Measurements from ENCODE around the gene PITPNM3. TPM values are rescaled to one million over a fixed set of nuclear protein-coding genes. Genes with fewer than 3 reads are reported as not detected.

The PITPNM3 gene
- total RNA-seq, 2 donors from 2014 or later, result 11.3 to 18.2 TPM

GRCh38 chr17:6454495-6455320 is 101.6 kb downstream of the PITPNM3 start:
- Histone ChIP-seq H3K4me3 (no peak overlapping the region), H3K9me3 (no peaks in the 10 kb centered on the region), H3K27ac (no peak overlapping the region), H3K36me3 (no peaks in the 10 kb centered on the region), H3K4me1 (no peaks in the 10 kb centered on the region), H3K27me3 (no peaks in the 10 kb centered on the region), H3K9ac (ENCODE audit: low read depth in 2 of 2, low read length in 2 of 2) (no peak overlapping the region)
- no peak for TF ChIP-seq CTCF (IDR thresholded peaks at IDR 0.05)
- no peak for DNase-seq
- intact Hi-C loops (cut with DNase I), result no loop called here

GRCh38 chr17:6453279-6454024 is 102.9 kb downstream of the PITPNM3 start:
- no peak for DNase-seq
- intact Hi-C loops (cut with DNase I), result no loop called here
- no peak for TF ChIP-seq CTCF (IDR thresholded peaks at IDR 0.05)
- Histone ChIP-seq H3K27ac (no peak overlapping the region), H3K9me3 (no peaks in the 10 kb centered on the region), H3K36me3 (no peaks in the 10 kb centered on the region), H3K27me3 (no peaks in the 10 kb centered on the region), H3K4me3 (no peak overlapping the region), H3K9ac (ENCODE audit: low read depth in 2 of 2, low read length in 2 of 2) (no peak overlapping the region), H3K4me1 (no peaks in the 10 kb centered on the region)

- no peak for TF ChIP-seq CTCF (IDR thresholded peaks at IDR 0.05)
- no peaks in the 10 kb centered on the region for H3K27me3 ChIP-seq
Measured at GRCh38 chr17:6452471-6453266, 103.7 kb downstream of the PITPNM3 start.

GRCh38 chr17:6450926-6451832 is 105.2 kb downstream of the PITPNM3 start:
- Histone ChIP-seq H3K27ac (no peak overlapping the region), H3K4me3 (no peak overlapping the region), H3K27me3 (no peaks in the 10 kb centered on the region), H3K9ac (ENCODE audit: low read depth in 2 of 2, low read length in 2 of 2) (no peak overlapping the region), H3K4me1 (no peaks in the 10 kb centered on the region), H3K36me3 (no peaks in the 10 kb centered on the region), H3K9me3 (no peaks in the 10 kb centered on the region)
- no peak for DNase-seq
- intact Hi-C loops (cut with DNase I), result no loop called here
- TF ChIP-seq CTCF (IDR thresholded peaks at IDR 0.05), result no peak

More at GRCh38 chr17:6452471-6453266, 103.7 kb downstream of the PITPNM3 start:
- Histone ChIP-seq H3K36me3 (no peaks in the 10 kb centered on the region), H3K4me1 (no peaks in the 10 kb centered on the region), H3K9ac (ENCODE audit: low read depth in 2 of 2, low read length in 2 of 2) (no peak overlapping the region), H3K4me3 (no peak overlapping the region), H3K27ac (no peak overlapping the region), H3K9me3 (no peaks in the 10 kb centered on the region)
- intact Hi-C loops (cut with DNase I), result no loop called here
- DNase-seq, result no peak

All from colonic mucosa (tissue), 4 donors.